OCI-LY3 (cell line): ENCODE measurements around the gene OR11G2.
"Not testable (repeated sequence)": the region's sequence is repeated elsewhere in the genome, so short reads cannot be mapped to it uniquely, and the experiment has no call there.

Experiments
- H2AFZ ChIP-seq: fragments of 200-600, 300-600 bp; shearing (Covaris generic); 2 replicates; pipeline ENCODE4 v1.6.0; 2014; ENCODE audit warnings: antibody characterized with exemption, low read depth, low read length
- H3K27ac ChIP-seq: fragments of 200-600, 300-600 bp; sonication (generic); 2 replicates; pipeline ENCODE4 v1.5.1; 2014; ENCODE audit warnings: mild to moderate bottlenecking, low read length, moderate library complexity, mixed read lengths
- H3K27me3 ChIP-seq: fragments of 200-600, 300-600 bp; sonication (generic); 2 replicates; pipeline ENCODE4 v1.6.1; 2014; ENCODE audit warnings: low read depth, low read length, mixed read lengths
- H3K36me3 ChIP-seq: fragments of 200-600, 300-600 bp; sonication (generic); replicated peaks from 2 replicates; pipeline ENCODE3; 2014; ENCODE audit warnings: low read depth, low read length, mixed read lengths
- H3K4me1 ChIP-seq: fragments of 300-600, 200-600 bp; sonication (generic); 2 replicates; pipeline ENCODE4 v1.6.1; 2014; ENCODE audit warnings: low read length, mixed read lengths
- H3K4me2 ChIP-seq: fragments of 200-600, 300-600 bp; sonication (generic); 2 replicates; pipeline ENCODE4 v1.6.1; 2014; ENCODE audit warnings: low read length, mixed read lengths
- H3K4me3 ChIP-seq: fragments of 300-600, 200-600 bp; sonication (generic); 2 replicates; pipeline ENCODE4 v1.5.1; 2014; ENCODE audit warnings: antibody characterized with exemption, mild to moderate bottlenecking, low read length, moderate library complexity
- H3K79me2 ChIP-seq: fragments of 300-600, 200-600 bp; shearing (Covaris generic); 2 replicates; pipeline ENCODE4 v1.6.1; 2014; ENCODE audit warnings: mild to moderate bottlenecking, low read length, mixed read lengths
- H3K9ac ChIP-seq: fragments of 300-600, 200-600 bp; shearing (Covaris generic); 2 replicates; pipeline ENCODE4 v1.6.0; 2014; ENCODE audit warnings: mild to moderate bottlenecking, low read length, moderate library complexity
- H3K9me3 ChIP-seq: fragments of 200-600, 300-600 bp; shearing (Covaris generic); 2 replicates; pipeline ENCODE4 v1.6.1; 2014; ENCODE audit warnings: low read length, mixed read lengths; ENCODE audit not compliant: insufficient read depth
- H4K20me1 ChIP-seq: fragments of 200-600, 300-600 bp; sonication (generic); 2 replicates; pipeline ENCODE4 v1.6.1; 2016; ENCODE audit warnings: low read length, mixed read lengths; ENCODE audit not compliant: insufficient read depth
- EZH2phosphoT487 ChIP-seq: fragments of 200-600 bp; shearing (Covaris generic); IDR thresholded peaks from 2 replicates; pipeline ENCODE4 v1.6.1; 2018; ENCODE audit warnings: antibody characterized with exemption, mixed run types, low read depth
- TF ChIP-seq, protein P1 (sequence below): fragments of 200-600, 300-600 bp; sonication (generic); IDR thresholded peaks from 2 replicates; pipeline ENCODE4 v1.5.1; 2014; ENCODE audit warnings: antibody characterized with exemption, low read length, low read depth

Gene OR11G2

DNA sequence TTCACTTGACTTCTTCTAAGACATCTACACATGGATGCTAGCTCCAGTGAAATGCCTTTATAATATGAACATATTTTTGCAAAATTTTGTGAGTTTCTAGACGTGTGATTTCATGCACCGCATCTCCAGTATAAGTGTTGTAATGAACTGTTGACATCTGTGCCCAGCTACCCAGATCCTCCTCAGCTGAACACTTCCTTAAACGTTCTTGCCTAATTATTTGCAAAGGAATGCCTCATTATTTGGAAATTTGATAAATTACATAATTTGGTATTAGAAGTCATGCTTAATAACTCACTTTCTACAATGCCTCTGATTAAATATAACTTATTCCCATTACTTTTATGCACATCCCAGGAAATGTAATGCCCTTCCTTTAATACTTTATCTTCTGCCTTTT lies 14.0 kb downstream of the OR11G2 start:
- Histone ChIP-seq H3K36me3 (no peaks in the 10 kb centered on the region), H2AFZ (no peak overlapping the region), H3K4me1 (no peaks in the 10 kb centered on the region), H3K27me3 (peaks cover 11% of the 10 kb centered on the region; the same call in 1 of the 2 replicates), H3K4me3 (no peak overlapping the region), H3K27ac (no peak overlapping the region), H3K4me2 (no peak overlapping the region), H3K79me2 (no peaks in the 10 kb centered on the region), H3K9me3 (no peaks in the 10 kb centered on the region), H3K9ac (no peak overlapping the region), H4K20me1 (no peaks in the 10 kb centered on the region)
- TF ChIP-seq EZH2phosphoT487 = no peak
- TF ChIP-seq, protein P1, sequence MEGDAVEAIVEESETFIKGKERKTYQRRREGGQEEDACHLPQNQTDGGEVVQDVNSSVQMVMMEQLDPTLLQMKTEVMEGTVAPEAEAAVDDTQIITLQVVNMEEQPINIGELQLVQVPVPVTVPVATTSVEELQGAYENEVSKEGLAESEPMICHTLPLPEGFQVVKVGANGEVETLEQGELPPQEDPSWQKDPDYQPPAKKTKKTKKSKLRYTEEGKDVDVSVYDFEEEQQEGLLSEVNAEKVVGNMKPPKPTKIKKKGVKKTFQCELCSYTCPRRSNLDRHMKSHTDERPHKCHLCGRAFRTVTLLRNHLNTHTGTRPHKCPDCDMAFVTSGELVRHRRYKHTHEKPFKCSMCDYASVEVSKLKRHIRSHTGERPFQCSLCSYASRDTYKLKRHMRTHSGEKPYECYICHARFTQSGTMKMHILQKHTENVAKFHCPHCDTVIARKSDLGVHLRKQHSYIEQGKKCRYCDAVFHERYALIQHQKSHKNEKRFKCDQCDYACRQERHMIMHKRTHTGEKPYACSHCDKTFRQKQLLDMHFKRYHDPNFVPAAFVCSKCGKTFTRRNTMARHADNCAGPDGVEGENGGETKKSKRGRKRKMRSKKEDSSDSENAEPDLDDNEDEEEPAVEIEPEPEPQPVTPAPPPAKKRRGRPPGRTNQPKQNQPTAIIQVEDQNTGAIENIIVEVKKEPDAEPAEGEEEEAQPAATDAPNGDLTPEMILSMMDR = no peak

DNA sequence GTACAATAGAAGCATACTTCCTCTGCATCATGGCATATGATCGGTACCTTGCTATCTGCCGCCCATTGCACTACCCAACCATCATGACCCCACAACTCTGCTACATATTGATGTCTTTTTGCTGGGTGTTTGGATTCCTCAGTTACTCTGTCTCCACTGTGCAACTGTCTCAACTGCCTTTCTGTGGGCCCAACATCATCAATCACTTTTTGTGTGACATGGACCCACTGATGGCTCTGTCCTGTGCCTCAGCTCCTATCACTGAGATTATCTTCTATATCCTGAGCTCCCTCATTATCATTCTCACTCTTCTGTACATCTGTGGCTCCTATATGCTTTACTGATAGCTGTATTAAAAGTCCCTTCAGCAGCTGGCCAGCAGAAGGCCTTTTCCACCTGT lies 18.9 kb downstream of the OR11G2 start:
- H3K9me3 ChIP-seq = no peaks in the 10 kb centered on the region
- 0 out of 2 replicates have a peak, but pooled peaks cover 10% of the 10 kb centered on the region for H3K27me3 ChIP-seq
- no peak for TF ChIP-seq EZH2phosphoT487
- TF ChIP-seq, protein P1 = no peak
- H3K36me3 ChIP-seq = no peaks in the 10 kb centered on the region
- H4K20me1 ChIP-seq = no peaks in the 10 kb centered on the region
- H3K9ac ChIP-seq = no peak overlapping the region
- no peaks in the 10 kb centered on the region for H3K79me2 ChIP-seq
- H3K4me3 ChIP-seq = no peak overlapping the region
- H3K4me1 ChIP-seq = no peaks in the 10 kb centered on the region
- no peak overlapping the region for H3K27ac ChIP-seq
- H3K4me2 ChIP-seq = no peak overlapping the region
- no peak overlapping the region for H2AFZ ChIP-seq

DNA sequence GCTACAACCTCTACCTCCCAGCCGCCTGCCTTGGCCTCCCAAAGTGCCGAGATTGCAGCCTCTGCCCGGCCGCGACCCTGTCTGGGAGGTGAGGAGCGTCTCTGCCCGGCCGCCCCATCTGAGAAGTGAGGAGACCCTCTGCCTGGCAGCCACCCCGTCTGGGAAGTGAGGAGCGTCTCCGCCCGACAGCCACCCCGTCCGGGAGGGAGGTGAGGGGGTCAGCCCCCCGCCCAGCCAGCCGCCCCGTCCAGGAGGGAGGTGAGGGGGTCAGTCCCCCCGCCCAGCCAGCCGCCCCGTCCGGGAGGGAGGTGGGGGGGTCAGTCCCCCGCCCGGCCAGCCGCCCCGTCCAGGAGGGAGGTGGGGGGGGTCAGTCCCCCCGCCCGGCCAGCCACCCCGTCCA lies 21.7 kb downstream of the OR11G2 start:
- not testable (repeated sequence) for H3K4me1 ChIP-seq, H3K4me2 ChIP-seq, H3K9ac ChIP-seq, H3K27ac ChIP-seq, H3K4me3 ChIP-seq, H4K20me1 ChIP-seq, H3K79me2 ChIP-seq, H3K36me3 ChIP-seq, H3K9me3 ChIP-seq, H2AFZ ChIP-seq
- H3K27me3 ChIP-seq = 0 out of 2 replicates have a peak, but pooled peaks cover 10% of the 10 kb centered on the region

GRCh38 chr14:20215196-20215595 lies 24.5 kb downstream of the OR11G2 start:
- H3K36me3 ChIP-seq = no peaks in the 10 kb centered on the region
- no peak overlapping the region for H3K27ac ChIP-seq
- H3K9me3 ChIP-seq = no peaks in the 10 kb centered on the region
- no peaks in the 10 kb centered on the region for H4K20me1 ChIP-seq
- H3K4me3 ChIP-seq = no peak overlapping the region
- H3K9ac ChIP-seq = no peak overlapping the region
- H3K79me2 ChIP-seq = no peaks in the 10 kb centered on the region
- no peaks in the 10 kb centered on the region for H3K27me3 ChIP-seq
- TF ChIP-seq, protein P1 = no peak
- TF ChIP-seq EZH2phosphoT487 = no peak
- H3K4me2 ChIP-seq = no peak overlapping the region
- H2AFZ ChIP-seq = no peak overlapping the region
- H3K4me1 ChIP-seq = no peaks in the 10 kb centered on the region

DNA sequence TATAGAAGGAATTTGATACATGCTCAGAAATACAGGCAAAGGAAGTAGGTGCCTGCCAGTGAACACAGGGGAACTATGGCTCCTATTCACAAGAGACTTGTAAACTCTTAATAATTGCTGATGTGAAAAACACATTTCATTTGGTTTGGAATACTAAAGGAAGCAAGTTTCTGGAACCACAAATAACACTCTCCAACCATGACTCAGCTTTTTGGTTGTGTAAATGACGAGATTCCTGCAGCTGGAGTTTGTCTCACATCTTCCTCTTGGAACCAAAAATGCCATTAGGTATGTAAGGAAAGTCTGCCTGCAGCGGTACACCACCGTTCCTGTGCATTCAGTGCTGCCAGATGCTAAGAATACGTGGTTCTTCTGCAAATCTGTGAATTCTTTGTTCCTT lies 28.3 kb downstream of the OR11G2 start:
- Histone ChIP-seq H3K4me3 (no peak overlapping the region), H4K20me1 (no peaks in the 10 kb centered on the region), H3K9me3 (no peaks in the 10 kb centered on the region), H3K27me3 (no peaks in the 10 kb centered on the region), H3K79me2 (no peaks in the 10 kb centered on the region), H3K9ac (no peak overlapping the region), H2AFZ (no peak overlapping the region), H3K27ac (no peak overlapping the region), H3K36me3 (no peaks in the 10 kb centered on the region), H3K4me2 (no peak overlapping the region), H3K4me1 (no peaks in the 10 kb centered on the region)
- TF ChIP-seq, protein P1 = no peak
- TF ChIP-seq EZH2phosphoT487 = no peak
